Upper lobe of left lung (tissue), 6 donors: ENCODE measurements around the gene COPS2. TPM values are rescaled to one million over a fixed set of nuclear protein-coding genes. Genes with fewer than 3 reads are reported as not detected.

Experiments
- ATAC-seq, 2 donors: fragments of 200-7000 bp; cut with Tn5 transposase; one replicate each; pipeline ENCODE4 v1.9.1; 2022; ENCODE audit warnings: mild to moderate bottlenecking in 2 of 2, moderate library complexity in 2 of 2; ENCODE audit not compliant: low FRiP score in 2 of 2
- DNase-seq, 2 donors: peaks; one replicate each; pipeline ENCODE4 v3.0.0-alpha.2; 2019 to 2020
- H3K27ac ChIP-seq, 4 donors: fragments of 200-600 bp; sonication (generic); one replicate each; pipeline ENCODE4 v1.5.1; 2016 to 2019
- H3K27me3 ChIP-seq, 4 donors: fragments of 200-600 bp; sonication (generic); one replicate each; pipeline ENCODE4 v1.5.1; 2017 to 2019
- H3K36me3 ChIP-seq, 4 donors: fragments of 200-600 bp; sonication (generic); one replicate each; pipeline ENCODE4 v1.5.1; 2016 to 2019
- H3K4me1 ChIP-seq, 4 donors: fragments of 200-600 bp; sonication (generic); one replicate each; pipeline ENCODE4 v1.5.1; 2018 to 2019
- H3K4me3 ChIP-seq, 4 donors: fragments of 200-600 bp; sonication (generic); one replicate each; pipeline ENCODE4 v1.5.1; 2017 to 2019; ENCODE audit warnings: mild to moderate bottlenecking in 2 of 4, moderate library complexity in 1 of 4
- H3K9me3 ChIP-seq, 4 donors: fragments of 200-600 bp; sonication (generic); one replicate each; pipeline ENCODE4 v1.5.1; 2018 to 2019
- CTCF ChIP-seq, 6 experiments: fragments of 450-650 bp in 4 of 6; fragments of 200-600 bp in 2 of 6; sonication (generic) in 2 of 6; IDR thresholded peaks; one replicate each; pipeline ENCODE4 v1.5.1; 2016 to 2019; ENCODE audit warnings: antibody characterized with exemption in 6 of 6
- EP300 ChIP-seq, 4 donors: sonication (generic); formaldehyde crosslinking; IDR thresholded peaks; one replicate each; pipeline ENCODE4 v1.5.1; 2017; ENCODE audit warnings: antibody characterized with exemption in 4 of 4, control low read depth in 2 of 4
- POLR2A ChIP-seq, 4 donors: fragments of 450-650 bp; IDR thresholded peaks; one replicate each; pipeline ENCODE4 v1.5.1; 2016 to 2017; ENCODE audit warnings: antibody characterized with exemption in 4 of 4, mild to moderate bottlenecking in 2 of 4
- POLR2AphosphoS5 ChIP-seq, 2 donors: sonication (generic); formaldehyde crosslinking; IDR thresholded peaks; one replicate each; pipeline ENCODE4 v1.5.1; 2017; ENCODE audit warnings: antibody characterized with exemption in 2 of 2
- WGBS, 2 donors: methylation state at CpG; one replicate each; pipeline ENCODE4 v1.1.5; 2017 to 2018; 5-methylcytosine and 5-hydroxymethylcytosine counted together
- total RNA-seq, 6 donors: library from RNA; depleted of rRNA in 4 of 6; stranded (reverse); fragments of >200 nt in 4 of 6; gene quantifications; one replicate each; pipeline versions ENCODE4 v1.1.0 to v1.2.1, GENCODE V29; 2016 to 2021
- donor health status: DM: no; HTN: no; CAD: no; lungs with moderate emphysema.
- donor health status: DM: no; HTN: yes; CAD: no; lungs with severe emphysema.

The COPS2 gene
- total RNA-seq, 6 donors from 2014 or later, result 16.8 to 65.0 (median 43.0) TPM

- Histone ChIP-seq H3K4me1 (peaks cover 22 to 40% (median 33%) of the 10 kb centered on the region in 4 donors), H3K36me3 (peaks cover 11 to 36% (median 30%) of the 10 kb centered on the region in 4 donors), H3K27me3 (no peaks in the 10 kb centered on the region), H3K9me3 (no peaks in the 10 kb centered on the region), H3K4me3 (no peak overlapping the region), H3K27ac (no peak overlapping the region)
- DNase-seq (peak in 1 of 2 donors; percentile 37), ATAC-seq (peak in 1 of 2 donors; percentile 50)
- no peak for TF ChIP-seq POLR2A (IDR thresholded peaks at IDR 0.05)
- peak in 5 of 6 experiments; percentile 39 to 64 (median 53) for TF ChIP-seq CTCF (IDR thresholded peaks at IDR 0.05)
- WGBS, 2 donors, result 23 to 31% methylated on average over 3 of the region's 3 CpGs
These were observed 9.5 kb downstream of the COPS2 start for GRCh38 chr15:49145651-49146609.

- Histone ChIP-seq H3K4me3 (no peak overlapping the region), H3K27me3 (no peaks in the 10 kb centered on the region), H3K9me3 (no peaks in the 10 kb centered on the region), H3K27ac (no peak overlapping the region), H3K4me1 (no peaks in the 10 kb centered on the region), H3K36me3 (peaks cover 18 to 97% (median 54%) of the 10 kb centered on the region in 4 donors)
- no peak for DNase-seq
- TF ChIP-seq POLR2AphosphoS5 (IDR thresholded peaks at IDR 0.05) (no peak), EP300 (IDR thresholded peaks at IDR 0.05) (no peak), CTCF (IDR thresholded peaks at IDR 0.05) (no peak), POLR2A (IDR thresholded peaks at IDR 0.05) (no peak)
- 67 to 68% methylated on average over 2 of the region's 2 CpGs for WGBS, 2 donors
- no peak for ATAC-seq
These were observed 17.5 kb downstream of the COPS2 start for GRCh38 chr15:49137861-49138260.

GRCh38 chr15:49135911-49136310 lies 19.5 kb downstream of the COPS2 start:
- peaks cover 16 to 96% (median 38%) of the 10 kb centered on the region in 4 donors for H3K36me3 ChIP-seq
- H3K27me3 ChIP-seq, result no peaks in the 10 kb centered on the region
- H3K27ac ChIP-seq, result no peak overlapping the region
- ATAC-seq, result no peak
- WGBS, 2 donors, result 85 to 90% methylated on average over 3 of the region's 3 CpGs
- DNase-seq, result no peak
- H3K9me3 ChIP-seq, result no peaks in the 10 kb centered on the region
- H3K4me1 ChIP-seq, result no peaks in the 10 kb centered on the region
- H3K4me3 ChIP-seq, result no peak overlapping the region
- TF ChIP-seq POLR2AphosphoS5 (IDR thresholded peaks at IDR 0.05) (no peak), POLR2A (IDR thresholded peaks at IDR 0.05) (no peak), CTCF (IDR thresholded peaks at IDR 0.05) (no peak), EP300 (IDR thresholded peaks at IDR 0.05) (no peak)

GRCh38 chr15:49135342-49135857 lies 20.0 kb downstream of the COPS2 start:
- TF ChIP-seq CTCF (IDR thresholded peaks at IDR 0.05), result no peak
- TF ChIP-seq POLR2A (IDR thresholded peaks at IDR 0.05), result no peak
- no peak for TF ChIP-seq POLR2AphosphoS5 (IDR thresholded peaks at IDR 0.05)
- TF ChIP-seq EP300 (IDR thresholded peaks at IDR 0.05), result no peak
- 69 to 78% methylated on average over 2 of the region's 2 CpGs for WGBS, 2 donors
- DNase-seq, result no peak
- Histone ChIP-seq H3K36me3 (peaks cover 16 to 96% (median 41%) of the 10 kb centered on the region in 4 donors), H3K27ac (no peak overlapping the region), H3K4me1 (no peaks in the 10 kb centered on the region), H3K9me3 (no peaks in the 10 kb centered on the region), H3K4me3 (no peak overlapping the region), H3K27me3 (no peaks in the 10 kb centered on the region)
- ATAC-seq, result no peak
